GM12891 (cell line): ENCODE results near the gene THUMPD3.

Experiments used
- DNase-seq: peaks from one replicate; pipeline ENCODE4 v3.0.0; 2011; ENCODE audit warnings: low spot score; ENCODE audit not compliant: insufficient read length
- FAIRE-seq: peaks from 2 replicates; lab custom pipeline; 2011; peaks lifted over from hg19 to GRCh38; lab: Jason Lieb, UNC
- PAX5 ChIP-seq: IDR thresholded peaks from 2 replicates; pipeline ENCODE4 v1.6.1; 2011; ENCODE audit warnings: low read length, moderate library complexity, mild to moderate bottlenecking; ENCODE audit not compliant: insufficient read depth, severe bottlenecking
- POLR2A ChIP-seq: IDR thresholded peaks from 2 replicates; pipeline ENCODE4 v1.6.1; 2011; ENCODE audit warnings: low read depth, low read length, control low read depth
- POLR2AphosphoS5 ChIP-seq: IDR thresholded peaks from 2 replicates; pipeline ENCODE4 v1.6.1; 2011; ENCODE audit warnings: low read depth, low read length, control low read depth
- POU2F2 ChIP-seq: IDR thresholded peaks from 2 replicates; pipeline ENCODE4 v1.6.1; 2011; ENCODE audit warnings: low read depth, mild to moderate bottlenecking, control low read depth, low read length, moderate library complexity
- SPI1 ChIP-seq: IDR thresholded peaks from 2 replicates; pipeline ENCODE4 v1.6.1; 2011; ENCODE audit warnings: low read depth, low read length, control low read depth
- TAF1 ChIP-seq: IDR thresholded peaks from 2 replicates; pipeline ENCODE4 v1.6.1; 2011; ENCODE audit warnings: low read depth, low read length, control low read depth

Gene THUMPD3

DNA sequence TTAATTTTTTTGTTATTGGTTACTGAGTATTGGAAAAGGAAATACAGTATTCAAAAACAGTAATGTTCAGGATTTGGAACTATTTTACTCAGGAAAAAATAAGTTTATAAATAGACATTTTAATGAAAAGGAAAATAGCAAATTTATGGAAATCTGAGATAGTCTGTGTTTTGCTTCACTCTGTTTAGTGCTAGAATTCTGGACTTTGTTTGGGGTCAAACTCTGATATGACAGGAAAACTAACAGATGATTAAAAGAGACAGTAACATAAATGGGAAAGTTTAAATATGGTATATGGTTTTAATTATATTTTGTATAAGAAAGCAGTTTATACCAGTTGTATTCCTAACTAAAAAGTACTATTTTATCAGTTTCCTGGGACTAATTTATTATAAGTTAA, 52.0 kb downstream of the THUMPD3 start:
- DNase-seq (no peak), FAIRE-seq (no peak)
- TF ChIP-seq POU2F2 (no peak), POLR2AphosphoS5 (no peak), TAF1 (no peak), POLR2A (no peak), PAX5 (no peak), SPI1 (no peak)

- TF ChIP-seq POLR2A, result no peak
- TF ChIP-seq TAF1, result no peak
- TF ChIP-seq PAX5, result no peak
- TF ChIP-seq POLR2AphosphoS5, result no peak
- no peak for TF ChIP-seq POU2F2
- TF ChIP-seq SPI1, result no peak
- FAIRE-seq (no peak), DNase-seq (no peak)
Observed at GRCh38 chr3:9415485-9416138, 52.8 kb downstream of the THUMPD3 start.

GRCh38 chr3:9416139-9416780, 53.4 kb downstream of the THUMPD3 start:
- TF ChIP-seq POLR2AphosphoS5, result no peak
- no peak for TF ChIP-seq POU2F2
- no peak for TF ChIP-seq TAF1
- no peak for TF ChIP-seq POLR2A
- TF ChIP-seq PAX5, result no peak
- TF ChIP-seq SPI1, result no peak
- DNase-seq (no peak), FAIRE-seq (no peak)

GRCh38 chr3:9420850-9421549, 58.1 kb downstream of the THUMPD3 start:
- TF ChIP-seq POU2F2 (no peak), TAF1 (no peak), POLR2AphosphoS5 (no peak), POLR2A (no peak), PAX5 (no peak), SPI1 (no peak)
- DNase-seq (no peak), FAIRE-seq (no peak)

DNA sequence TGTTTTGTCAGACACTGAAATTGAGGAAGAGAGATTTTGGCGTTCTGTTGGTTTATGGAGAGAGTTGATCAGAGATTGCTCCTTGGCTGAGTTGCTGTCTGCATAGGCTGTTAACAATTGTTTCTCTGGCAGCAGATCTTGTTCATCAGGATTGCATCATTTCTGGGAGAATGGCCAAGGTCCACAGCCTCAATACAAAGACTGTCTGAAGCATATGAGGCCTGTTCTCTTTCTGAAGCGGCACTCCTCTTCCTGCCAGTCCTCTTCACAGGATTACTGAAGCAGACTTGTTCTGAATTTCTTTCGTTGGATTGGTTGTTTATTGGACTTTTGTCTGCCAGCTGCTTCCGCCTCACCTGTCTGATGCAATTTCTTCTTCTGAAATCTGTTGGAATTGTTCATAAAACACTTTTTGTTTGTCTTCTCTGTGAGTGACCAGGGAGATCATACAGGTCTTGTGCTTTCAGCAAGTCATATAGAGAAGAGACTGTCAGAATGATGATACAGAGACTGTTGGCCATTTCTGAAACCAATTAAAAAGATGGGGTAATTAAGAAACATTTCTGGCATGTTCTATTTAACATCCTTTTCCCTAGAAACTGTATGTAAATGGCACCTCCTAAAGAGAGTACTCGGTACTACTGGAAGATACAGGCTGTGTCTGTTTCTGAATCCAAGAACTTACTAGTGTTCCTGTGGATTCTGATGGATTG, 60.0 kb downstream of the THUMPD3 start:
- no peak for TF ChIP-seq TAF1
- TF ChIP-seq PAX5, result no peak
- peak; percentile 48 for TF ChIP-seq SPI1
- FAIRE-seq, result no peak
- DNase-seq, result no peak

DNA sequence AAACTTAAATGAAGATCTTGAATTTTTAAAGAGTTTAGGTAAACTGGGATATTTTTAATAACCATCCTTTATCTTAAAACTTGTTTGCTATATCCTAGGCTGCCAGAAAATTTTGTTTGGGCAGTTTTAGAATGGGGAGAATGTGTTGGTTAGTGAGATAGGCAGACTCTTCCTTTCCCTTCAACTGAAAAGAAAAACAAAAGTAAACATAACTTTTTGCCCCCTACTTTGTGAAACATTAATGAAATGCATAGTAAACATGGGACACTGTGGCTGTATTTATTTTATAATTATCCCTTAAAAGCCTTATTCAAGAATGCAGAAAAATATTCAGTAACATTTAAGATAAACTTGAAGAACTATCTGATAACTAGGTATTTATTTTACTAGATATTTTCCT, 65.6 kb downstream of the THUMPD3 start:
- no peak for FAIRE-seq
- no peak for TF ChIP-seq SPI1
- TF ChIP-seq TAF1, result no peak
- TF ChIP-seq POLR2AphosphoS5, result no peak
- TF ChIP-seq POU2F2, result no peak
- TF ChIP-seq PAX5, result no peak
- TF ChIP-seq POLR2A, result no peak
- DNase-seq, result no peak

DNA sequence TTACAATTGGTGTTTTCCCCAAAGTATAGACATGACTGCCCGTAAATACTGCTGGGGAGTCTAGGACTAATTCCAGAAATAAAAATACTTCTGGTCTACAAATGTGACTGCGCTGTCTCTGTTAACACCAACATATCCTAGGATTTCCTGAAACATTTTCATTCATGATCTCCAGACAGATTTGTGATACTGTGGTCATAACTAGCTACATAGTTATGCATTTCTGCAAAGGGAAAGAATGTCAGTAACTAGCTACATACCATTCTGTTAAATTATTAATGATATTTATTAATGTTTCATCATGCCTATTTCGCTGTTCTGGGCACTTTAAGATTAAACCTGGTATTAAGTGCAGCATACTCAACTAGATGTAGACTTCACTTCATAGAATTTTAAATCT, 67.9 kb downstream of the THUMPD3 start:
- DNase-seq, result no peak
- TF ChIP-seq POLR2A, result no peak
- no peak for TF ChIP-seq SPI1
- TF ChIP-seq POU2F2, result no peak
- no peak for TF ChIP-seq POLR2AphosphoS5
- TF ChIP-seq PAX5, result no peak
- TF ChIP-seq TAF1, result no peak
- no peak for FAIRE-seq

GRCh38 chr3:9433627-9434521, 71.0 kb downstream of the THUMPD3 start:
- FAIRE-seq, result no peak
- DNase-seq, result no peak
- TF ChIP-seq POLR2AphosphoS5 (no peak), POU2F2 (no peak), SPI1 (no peak), PAX5 (no peak), POLR2A (no peak), TAF1 (no peak)

DNA sequence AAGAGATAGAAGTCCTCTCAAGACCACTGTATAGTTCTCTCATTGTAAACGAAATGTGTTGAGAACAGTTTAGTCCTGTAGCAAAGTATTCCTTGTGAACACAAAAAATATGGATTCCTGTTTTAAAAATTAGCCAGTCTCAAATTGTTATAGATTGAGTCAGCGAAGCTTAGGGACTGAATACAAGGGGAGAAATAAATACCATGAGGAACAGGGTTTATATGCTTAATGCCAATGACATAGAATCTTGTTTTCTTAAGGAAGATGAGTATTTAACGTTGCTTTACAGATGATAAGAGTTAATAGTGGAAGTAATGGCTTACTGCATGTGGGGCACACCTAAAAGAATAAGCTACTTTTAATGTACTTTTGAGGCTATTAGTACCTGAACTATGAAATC, 72.5 kb downstream of the THUMPD3 start:
- no peak for TF ChIP-seq POLR2A
- FAIRE-seq (no peak), DNase-seq (no peak)
